Liver (tissue), 9 donors: ENCODE measurements around the gene MCF2. TPM values are rescaled to one million over a fixed set of nuclear protein-coding genes. Genes with fewer than 3 reads are reported as not detected.

ENCODE experiments used
- DNase-seq: peaks from one replicate; pipeline ENCODE4 v3.0.0-alpha.2; 2017; ENCODE audit warnings: low spot score
- H3K27ac ChIP-seq, 2 donors: one replicate each; pipeline ENCODE4 v1.7.0; 2013; ENCODE audit warnings: inconsistent platforms in 2 of 2, low read length in 2 of 2, control low read depth in 1 of 2, low read depth in 1 of 2, mild to moderate bottlenecking in 1 of 2
- H3K27me3 ChIP-seq, 4 donors: one replicate each; pipeline versions ENCODE4 v1.6.1 to v1.7.0; 2013; ENCODE audit warnings: low read length in 3 of 4, inconsistent platforms in 1 of 4, mild to moderate bottlenecking in 1 of 4, moderate library complexity in 1 of 4; ENCODE audit not compliant: control insufficient read depth in 4 of 4, insufficient read depth in 4 of 4
- H3K36me3 ChIP-seq, 4 donors: one replicate each; pipeline versions ENCODE4 v1.6.1 to v1.7.0; 2013; ENCODE audit warnings: low read length in 3 of 4, mild to moderate bottlenecking in 3 of 4, low read depth in 1 of 4, moderate library complexity in 1 of 4; ENCODE audit not compliant: control insufficient read depth in 4 of 4, insufficient read depth in 3 of 4
- H3K4me1 ChIP-seq, 4 donors: one replicate each; pipeline versions ENCODE4 v1.6.1 to v1.7.0; 2013; ENCODE audit warnings: low read length in 3 of 4, mild to moderate bottlenecking in 3 of 4, moderate library complexity in 1 of 4; ENCODE audit not compliant: control insufficient read depth in 4 of 4, insufficient read depth in 4 of 4
- H3K4me3 ChIP-seq, 3 donors: one replicate each; pipeline versions ENCODE4 v1.6.1 to v1.7.0; 2013; ENCODE audit warnings: low read length in 3 of 3, control low read depth in 1 of 3, low read depth in 1 of 3, mild to moderate bottlenecking in 1 of 3
- H3K9ac ChIP-seq, 2 donors: one replicate each; pipeline ENCODE4 v1.7.0; 2013; ENCODE audit warnings: low read length in 2 of 2, mild to moderate bottlenecking in 2 of 2, moderate library complexity in 2 of 2, control low read depth in 1 of 2, low read depth in 1 of 2
- H3K9me3 ChIP-seq, 4 donors: one replicate each; pipeline versions ENCODE4 v1.6.1 to v1.7.0; 2013; ENCODE audit warnings: low read length in 3 of 4; ENCODE audit not compliant: control insufficient read depth in 4 of 4
- CTCF ChIP-seq: fragments of 150-350 bp; IDR thresholded peaks from 2 replicates; pipeline ENCODE4 v1.5.1; 2017; ENCODE audit warnings: improper control_type of control experiment, low read depth, low read length; ENCODE audit not compliant: missing input control
- FOXA1 ChIP-seq: IDR thresholded peaks from 2 replicates; pipeline ENCODE4 v1.6.1; 2016; ENCODE audit warnings: antibody characterized with exemption
- FOXA2 ChIP-seq: IDR thresholded peaks from 2 replicates; pipeline ENCODE4 v1.6.1; 2016; ENCODE audit warnings: antibody characterized with exemption
- GABPA ChIP-seq, 2 donors: IDR thresholded peaks in 1 of 2; conservative IDR thresholded peaks in 1 of 2; 2 replicates each; pipeline ENCODE4 v1.6.1; 2016; ENCODE audit warnings: antibody characterized with exemption in 2 of 2, mild to moderate bottlenecking in 1 of 2, moderate library complexity in 1 of 2
- HNF4A ChIP-seq, 2 donors: conservative IDR thresholded peaks; 2 replicates each; pipeline ENCODE4 v1.6.1; 2016; ENCODE audit warnings: antibody characterized with exemption in 2 of 2, mild to moderate bottlenecking in 2 of 2
- HNF4G ChIP-seq: IDR thresholded peaks from 2 replicates; pipeline ENCODE4 v1.6.1; 2016; ENCODE audit warnings: antibody characterized with exemption
- JUND ChIP-seq, 2 donors: IDR thresholded peaks; 2 replicates each; pipeline ENCODE4 v1.6.1; 2016; ENCODE audit warnings: antibody characterized with exemption in 2 of 2
- MAX ChIP-seq: IDR thresholded peaks from 2 replicates; pipeline ENCODE4 v1.6.1; 2016; ENCODE audit warnings: antibody characterized with exemption
- NR2F2 ChIP-seq: IDR thresholded peaks from 2 replicates; pipeline ENCODE4 v1.6.1; 2016; ENCODE audit warnings: antibody characterized with exemption
- RAD21 ChIP-seq, 2 donors: IDR thresholded peaks; 2 replicates each; pipeline ENCODE4 v1.6.1; 2016; ENCODE audit warnings: antibody characterized with exemption in 2 of 2, mild to moderate bottlenecking in 2 of 2
- RXRA ChIP-seq, 2 donors: IDR thresholded peaks; 2 replicates each; pipeline ENCODE4 v1.6.1; 2017 to 2018; ENCODE audit warnings: antibody characterized with exemption in 2 of 2, mild to moderate bottlenecking in 1 of 2
- TAF1 ChIP-seq: conservative IDR thresholded peaks from 2 replicates; pipeline ENCODE4 v1.6.1; 2016; ENCODE audit warnings: antibody characterized with exemption, mild to moderate bottlenecking
- YY1 ChIP-seq: IDR thresholded peaks from 2 replicates; pipeline ENCODE4 v1.6.1; 2016; ENCODE audit warnings: antibody characterized with exemption, mild to moderate bottlenecking
- WGBS: extraction: QIAGEN DNeasy Blood & Tissue Kit; methylation state at CpG from one replicate; pipeline ENCODE4 v1.1.7; 2013; 5-methylcytosine and 5-hydroxymethylcytosine counted together
- polyA plus RNA-seq, 2 donors: library from polyadenylated mRNA; stranded (reverse) in 1 of 2; unstranded in 1 of 2; fragments of 200-250 nt in 1 of 2; fragments of >200 nt in 1 of 2; fragmentation: Nextera tagmentation in 1 of 2; extraction: Ambion mirVana in 1 of 2; gene quantifications; one replicate each; pipeline versions ENCODE4 v1.2.1 to v1.2.3, GENCODE V29; 2013 to 2015
- total RNA-seq, 2 donors: library from RNA; depleted of rRNA; stranded (reverse); fragments of >200 nt; gene quantifications; one replicate each; pipeline ENCODE4 v1.2.3, GENCODE V29; 2014
- TF ChIP-seq, protein P1 (sequence below): IDR thresholded peaks from 2 replicates; pipeline ENCODE4 v1.6.1; 2016; ENCODE audit warnings: antibody characterized with exemption
- TF ChIP-seq, protein P2 (sequence below): IDR thresholded peaks from 2 replicates; pipeline ENCODE4 v1.6.1; 2016; ENCODE audit warnings: antibody characterized with exemption, mild to moderate bottlenecking
- donor health status: healthy.
- donor health status: healthy.
- donor health status: healthy.
- donor health status: healthy.
- donor health status: healthy.

The MCF2 gene
- total and polyA plus RNA-seq, 4 donors, result 0.03 to 0.33 (median 0.08) TPM

DNA sequence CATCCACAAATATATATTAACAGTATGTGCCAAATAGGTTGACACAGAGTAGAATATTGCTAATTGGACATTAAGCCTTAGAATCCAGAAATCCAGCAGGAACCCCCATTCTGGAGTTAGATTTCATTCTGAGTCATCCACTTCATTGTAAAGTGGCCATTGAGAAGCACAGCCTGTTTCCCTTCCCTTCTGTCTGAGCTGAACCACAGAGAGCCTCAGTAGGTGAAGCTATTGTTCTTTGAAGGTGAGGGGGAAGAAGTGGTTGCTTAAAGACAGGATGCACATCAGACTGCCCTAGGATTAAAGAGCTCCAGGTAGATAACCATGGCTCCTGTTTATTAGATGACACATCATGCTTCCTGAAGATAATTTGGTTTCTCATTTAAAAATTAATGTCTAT is 30.6 kb upstream of the MCF2 start:
- H3K36me3 ChIP-seq, result peaks cover 0 to 18% (median 12%) of the 10 kb centered on the region in 4 donors
- H3K27me3 ChIP-seq, result no peaks in the 10 kb centered on the region
- H3K9ac ChIP-seq, result no peak overlapping the region
- H3K4me3 ChIP-seq, result no peak overlapping the region
- TF ChIP-seq HNF4A (conservative IDR thresholded peaks at IDR 0.05), result no peak
- no peak for TF ChIP-seq FOXA2
- TF ChIP-seq, protein P1, sequence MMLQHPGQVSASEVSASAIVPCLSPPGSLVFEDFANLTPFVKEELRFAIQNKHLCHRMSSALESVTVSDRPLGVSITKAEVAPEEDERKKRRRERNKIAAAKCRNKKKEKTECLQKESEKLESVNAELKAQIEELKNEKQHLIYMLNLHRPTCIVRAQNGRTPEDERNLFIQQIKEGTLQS, result no peak
- TF ChIP-seq, protein P2, sequence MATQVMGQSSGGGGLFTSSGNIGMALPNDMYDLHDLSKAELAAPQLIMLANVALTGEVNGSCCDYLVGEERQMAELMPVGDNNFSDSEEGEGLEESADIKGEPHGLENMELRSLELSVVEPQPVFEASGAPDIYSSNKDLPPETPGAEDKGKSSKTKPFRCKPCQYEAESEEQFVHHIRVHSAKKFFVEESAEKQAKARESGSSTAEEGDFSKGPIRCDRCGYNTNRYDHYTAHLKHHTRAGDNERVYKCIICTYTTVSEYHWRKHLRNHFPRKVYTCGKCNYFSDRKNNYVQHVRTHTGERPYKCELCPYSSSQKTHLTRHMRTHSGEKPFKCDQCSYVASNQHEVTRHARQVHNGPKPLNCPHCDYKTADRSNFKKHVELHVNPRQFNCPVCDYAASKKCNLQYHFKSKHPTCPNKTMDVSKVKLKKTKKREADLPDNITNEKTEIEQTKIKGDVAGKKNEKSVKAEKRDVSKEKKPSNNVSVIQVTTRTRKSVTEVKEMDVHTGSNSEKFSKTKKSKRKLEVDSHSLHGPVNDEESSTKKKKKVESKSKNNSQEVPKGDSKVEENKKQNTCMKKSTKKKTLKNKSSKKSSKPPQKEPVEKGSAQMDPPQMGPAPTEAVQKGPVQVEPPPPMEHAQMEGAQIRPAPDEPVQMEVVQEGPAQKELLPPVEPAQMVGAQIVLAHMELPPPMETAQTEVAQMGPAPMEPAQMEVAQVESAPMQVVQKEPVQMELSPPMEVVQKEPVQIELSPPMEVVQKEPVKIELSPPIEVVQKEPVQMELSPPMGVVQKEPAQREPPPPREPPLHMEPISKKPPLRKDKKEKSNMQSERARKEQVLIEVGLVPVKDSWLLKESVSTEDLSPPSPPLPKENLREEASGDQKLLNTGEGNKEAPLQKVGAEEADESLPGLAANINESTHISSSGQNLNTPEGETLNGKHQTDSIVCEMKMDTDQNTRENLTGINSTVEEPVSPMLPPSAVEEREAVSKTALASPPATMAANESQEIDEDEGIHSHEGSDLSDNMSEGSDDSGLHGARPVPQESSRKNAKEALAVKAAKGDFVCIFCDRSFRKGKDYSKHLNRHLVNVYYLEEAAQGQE, result no peak
- TF ChIP-seq CTCF, result no peak
- no peaks in the 10 kb centered on the region for H3K4me1 ChIP-seq
- no peaks in the 10 kb centered on the region for H3K9me3 ChIP-seq
- no peak overlapping the region for H3K27ac ChIP-seq
- no peak for DNase-seq

- no peak for DNase-seq
- Histone ChIP-seq H3K9me3 (no peaks in the 10 kb centered on the region), H3K27me3 (no peaks in the 10 kb centered on the region), H3K4me1 (no peaks in the 10 kb centered on the region), H3K9ac (no peak overlapping the region), H3K4me3 (no peak overlapping the region), H3K27ac (no peak overlapping the region), H3K36me3 (peaks cover 0 to 18% (median 15%) of the 10 kb centered on the region in 4 donors)
- TF ChIP-seq YY1, result no peak
- no peak for TF ChIP-seq HNF4G
- TF ChIP-seq FOXA1, result no peak
- TF ChIP-seq, protein P2, result no peak
- TF ChIP-seq NR2F2, result no peak
- TF ChIP-seq MAX, result no peak
- no peak for TF ChIP-seq TAF1
- no peak for TF ChIP-seq RXRA (IDR thresholded peaks at IDR 0.05)
- no peak for TF ChIP-seq JUND (IDR thresholded peaks at IDR 0.05)
- no peak for TF ChIP-seq GABPA (IDR thresholded peaks at IDR 0.05 in 1 of 2, conservative IDR thresholded peaks at IDR 0.05 in 1 of 2)
- no peak for TF ChIP-seq RAD21 (IDR thresholded peaks at IDR 0.05)
- WGBS, result 93% methylated on average over 1 of the region's 1 CpG
These were observed 28.2 kb upstream of the MCF2 start for GRCh38 chrX:139736151-139736550.
